HG03159 (cell line): ENCODE measurements around the gene PLCG1.

Experiments used
- ATAC-seq: cut with Tn5 transposase; IDR thresholded peaks from one replicate; pipeline ENCODE4 v1.9.1; 2021; ENCODE audit warnings: mild to moderate bottlenecking, moderate library complexity; ENCODE audit not compliant: unreplicated experiment

PLCG1 gene

GRCh38 chr20:41165001-41165882 is 27.9 kb downstream of the PLCG1 start:
- ATAC-seq: no peak

GRCh38 chr20:41166201-41167117 is 29.1 kb downstream of the PLCG1 start:
- no peak for ATAC-seq

DNA sequence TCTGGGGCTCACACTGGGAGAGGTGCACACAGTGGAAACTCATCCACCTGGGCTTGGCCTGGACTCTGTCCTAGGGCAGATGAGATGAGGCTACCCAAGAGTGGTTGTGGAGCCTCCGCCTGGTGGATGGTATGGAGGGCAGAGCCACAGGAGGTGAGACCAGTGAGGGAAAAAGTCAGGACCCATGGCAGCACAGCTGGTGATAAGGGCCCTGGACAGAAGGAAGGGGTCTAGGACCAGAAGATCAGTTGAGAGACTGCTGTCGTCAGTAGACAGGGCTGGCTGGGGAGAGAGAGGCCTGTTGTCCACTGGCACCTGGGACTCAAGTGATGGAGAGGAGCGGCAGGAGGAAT is 29.8 kb downstream of the PLCG1 start:
- ATAC-seq: no peak

GRCh38 chr20:41167481-41168253 is 30.3 kb downstream of the PLCG1 start:
- peak; percentile 56 for ATAC-seq

GRCh38 chr20:41168281-41169161 is 31.2 kb downstream of the PLCG1 start:
- ATAC-seq: no peak

- no peak for ATAC-seq
These were observed 31.9 kb downstream of the PLCG1 start for GRCh38 chr20:41169162-41169690.

- no peak for ATAC-seq
These were observed 32.5 kb downstream of the PLCG1 start for GRCh38 chr20:41169791-41170351.

DNA sequence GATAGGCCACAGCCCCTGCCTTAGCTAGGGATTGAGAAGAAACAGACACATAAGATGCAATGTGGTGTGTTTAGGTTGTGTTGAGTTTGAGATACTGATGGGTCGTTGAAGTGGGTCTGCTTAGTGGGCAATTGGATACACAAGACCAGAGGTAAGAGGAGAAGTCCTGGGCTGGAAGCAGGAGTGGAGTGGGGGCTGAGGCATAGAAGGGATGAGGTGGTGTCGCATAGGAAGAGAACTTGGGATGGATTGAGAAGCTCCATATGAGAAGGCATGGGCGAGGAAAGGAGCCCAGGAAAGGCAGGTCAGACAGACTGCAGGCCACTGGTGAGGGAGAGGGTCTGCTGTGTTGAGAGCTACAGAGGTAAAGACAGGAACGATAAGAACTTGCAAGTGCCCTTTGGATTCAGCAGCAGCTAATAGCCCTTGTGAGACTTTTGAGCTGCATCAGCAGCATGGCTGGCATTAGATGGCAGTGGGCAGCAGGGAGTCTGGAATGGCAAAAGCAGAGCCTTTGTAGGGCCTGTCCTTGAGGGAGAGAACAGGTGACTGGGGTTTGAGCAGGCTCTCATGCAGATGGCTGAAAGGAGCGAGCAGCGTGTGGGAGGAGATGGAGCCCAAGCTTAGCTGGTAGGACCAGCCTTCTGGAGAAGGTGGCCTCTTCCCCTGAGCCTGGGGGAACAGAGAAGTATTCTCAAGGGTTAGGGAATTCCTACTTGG is 33.2 kb downstream of the PLCG1 start:
- no peak for ATAC-seq

DNA sequence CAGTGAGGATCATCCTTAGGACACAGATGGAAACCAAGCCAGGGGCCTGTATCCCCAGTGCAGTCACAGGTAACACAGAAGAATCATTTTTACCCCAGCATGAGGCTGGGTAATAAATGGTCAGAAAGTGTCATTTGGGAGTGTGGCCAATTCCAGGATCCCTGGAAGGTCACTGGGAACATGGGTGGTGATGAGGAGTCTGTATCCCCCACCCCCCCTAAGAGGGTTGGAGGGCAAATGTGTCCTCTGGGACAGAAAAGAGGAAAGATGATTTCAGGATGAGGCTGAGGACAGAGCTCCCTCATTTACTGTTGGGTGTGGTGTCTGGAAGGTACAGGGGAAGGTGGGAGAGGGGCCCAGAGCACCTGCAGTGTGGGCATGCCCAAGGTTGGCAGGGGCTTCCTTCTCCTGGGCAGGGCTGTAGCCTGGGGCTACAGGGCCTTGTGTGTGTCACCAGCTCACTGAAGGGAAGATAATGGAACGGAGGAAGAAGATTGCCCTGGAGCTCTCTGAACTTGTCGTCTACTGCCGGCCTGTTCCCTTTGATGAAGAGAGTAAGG is 34.5 kb downstream of the PLCG1 start:
- ATAC-seq: no peak

DNA sequence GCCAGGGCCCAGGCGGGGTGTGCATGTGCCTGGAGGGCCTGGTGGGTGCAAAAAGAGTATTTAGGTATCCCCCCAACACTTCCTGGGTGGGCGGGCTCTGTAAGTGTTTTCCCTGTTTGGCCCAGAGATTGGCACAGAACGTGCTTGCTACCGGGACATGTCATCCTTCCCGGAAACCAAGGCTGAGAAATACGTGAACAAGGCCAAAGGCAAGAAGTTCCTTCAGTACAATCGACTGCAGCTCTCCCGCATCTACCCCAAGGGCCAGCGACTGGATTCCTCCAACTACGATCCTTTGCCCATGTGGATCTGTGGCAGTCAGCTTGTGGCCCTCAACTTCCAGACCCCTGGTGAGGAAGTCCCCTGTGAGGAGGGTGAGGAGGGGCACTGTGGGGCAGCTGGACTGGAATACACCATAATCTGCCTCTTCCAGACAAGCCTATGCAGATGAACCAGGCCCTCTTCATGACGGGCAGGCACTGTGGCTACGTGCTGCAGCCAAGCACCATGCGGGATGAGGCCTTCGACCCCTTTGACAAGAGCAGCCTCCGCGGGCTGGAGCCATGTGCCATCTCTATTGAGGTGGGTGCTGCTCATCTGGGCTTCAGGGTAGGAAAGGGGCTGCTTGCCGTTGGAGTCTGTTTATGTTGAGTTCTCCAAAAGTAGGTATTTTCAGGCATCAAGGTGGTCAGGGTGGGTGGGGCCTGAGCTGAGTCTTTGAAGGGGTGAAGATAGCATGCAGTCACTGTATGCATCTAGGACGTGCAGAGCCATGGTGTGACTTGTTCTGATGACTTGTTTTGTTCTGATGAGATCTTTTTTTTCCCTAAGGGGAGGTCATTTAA is 35.2 kb downstream of the PLCG1 start:
- no peak for ATAC-seq

GRCh38 chr20:41173161-41173721 is 35.9 kb downstream of the PLCG1 start:
- no peak for ATAC-seq

DNA sequence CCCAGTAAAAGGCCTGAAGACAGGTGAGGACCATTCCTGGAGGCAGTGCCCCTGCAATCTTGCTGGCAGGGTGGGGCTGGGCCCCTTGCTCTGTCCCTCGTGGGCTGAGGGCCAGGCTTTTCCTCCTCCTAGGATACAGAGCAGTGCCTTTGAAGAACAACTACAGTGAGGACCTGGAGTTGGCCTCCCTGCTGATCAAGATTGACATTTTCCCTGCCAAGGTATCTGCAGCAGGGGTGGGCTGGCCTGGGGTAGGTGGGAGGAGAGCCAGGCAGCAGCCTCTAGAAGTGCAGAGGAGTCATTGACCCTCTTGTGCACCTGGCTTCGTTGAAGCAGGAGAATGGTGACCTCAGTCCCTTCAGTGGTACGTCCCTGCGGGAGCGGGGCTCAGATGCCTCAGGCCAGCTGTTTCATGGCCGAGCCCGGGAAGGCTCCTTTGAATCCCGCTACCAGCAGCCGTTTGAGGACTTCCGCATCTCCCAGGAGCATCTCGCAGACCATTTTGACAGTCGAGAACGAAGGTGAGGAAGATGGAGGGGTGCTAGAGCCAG is 36.5 kb downstream of the PLCG1 start:
- ATAC-seq: no peak

DNA sequence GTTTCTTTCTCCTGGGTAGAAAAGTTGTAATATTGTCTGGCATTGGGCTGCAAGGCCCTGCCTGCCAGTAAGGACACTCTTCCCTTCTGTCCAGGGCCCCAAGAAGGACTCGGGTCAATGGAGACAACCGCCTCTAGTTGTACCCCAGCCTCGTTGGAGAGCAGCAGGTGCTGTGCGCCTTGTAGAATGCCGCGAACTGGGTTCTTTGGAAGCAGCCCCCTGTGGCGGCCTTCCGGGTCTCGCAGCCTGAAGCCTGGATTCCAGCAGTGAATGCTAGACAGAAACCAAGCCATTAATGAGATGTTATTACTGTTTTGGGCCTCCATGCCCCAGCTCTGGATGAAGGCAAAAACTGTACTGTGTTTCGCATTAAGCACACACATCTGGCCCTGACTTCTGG is 37.0 kb downstream of the PLCG1 start:
- ATAC-seq: no peak

GRCh38 chr20:41174782-41175181 is 37.4 kb downstream of the PLCG1 start:
- no peak for ATAC-seq

DNA sequence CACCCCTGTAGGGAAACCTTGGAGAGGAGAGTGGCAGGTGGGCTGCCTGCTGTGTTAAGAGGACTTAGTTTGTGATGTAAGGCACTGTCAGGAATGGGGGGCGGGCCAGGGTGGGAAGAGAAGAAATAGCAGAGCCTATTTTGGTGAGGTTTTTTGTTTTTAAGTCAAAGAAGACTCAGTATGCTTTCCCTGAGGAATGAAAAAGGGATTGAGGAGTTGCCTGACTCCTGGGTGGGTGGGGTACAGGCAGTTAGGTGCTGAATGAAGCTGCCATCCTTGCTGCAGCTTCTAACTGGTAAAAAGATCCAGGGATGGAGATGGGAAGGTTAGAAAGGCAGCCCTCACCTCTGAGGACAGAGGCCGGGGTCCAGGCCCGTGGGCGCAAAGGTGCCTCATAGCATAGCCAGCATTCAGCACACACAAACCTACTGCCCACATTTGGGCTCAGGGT is 37.9 kb downstream of the PLCG1 start:
- ATAC-seq: no peak

DNA sequence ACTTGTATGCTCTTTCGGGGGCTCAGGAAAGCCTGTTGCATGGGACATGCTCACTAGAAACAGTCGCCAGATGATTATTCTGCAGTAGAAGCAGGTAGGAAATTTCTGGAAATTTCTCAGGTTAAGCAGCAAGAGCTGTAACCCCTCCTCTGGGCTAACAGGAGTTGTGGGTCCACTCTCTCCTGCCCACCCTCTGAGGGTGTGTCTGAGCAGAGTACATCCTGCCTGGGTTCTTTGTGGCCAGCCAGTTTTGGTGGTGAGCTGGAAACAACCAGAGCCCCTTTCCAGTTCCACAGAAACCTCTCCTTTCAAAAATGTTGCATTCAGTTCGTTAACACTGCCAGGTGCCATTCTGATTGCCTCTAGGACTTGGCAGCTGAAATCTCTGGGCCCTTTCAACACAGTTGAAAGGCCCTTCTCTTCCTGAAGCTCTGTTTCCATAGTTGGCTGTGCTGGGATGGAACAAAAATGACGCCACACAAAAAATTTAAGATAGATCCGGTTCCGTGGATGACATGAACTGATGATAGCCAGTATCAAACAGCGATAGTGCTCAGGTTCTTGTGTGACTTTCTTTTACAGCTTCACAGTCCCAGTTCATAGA is 38.5 kb downstream of the PLCG1 start:
- no peak for ATAC-seq
